NCI-H69 (cell line): ENCODE measurements around the gene CSRNP3.

Experiments
- DNase-seq: peaks from one replicate; lab custom pipeline; 2025; lab: John Stamatoyannopoulos, UW

The CSRNP3 gene

GRCh38 chr2:165469417-165469816, at the start of gene CSRNP3:
Gene CSRNP3, plus strand, starts transcription at chr2:165469698. Its CDS starts 125,368 bp downstream, at chr2:165595066.
- no peak for DNase-seq

GRCh38 chr2:165420231-165420630, 49.3 kb upstream of the CSRNP3 start:
- no peak for DNase-seq

GRCh38 chr2:165423081-165423480, 46.4 kb upstream of the CSRNP3 start:
- DNase-seq = no peak

- DNase-seq = no peak
Measured at GRCh38 chr2:165425556-165425955, 43.9 kb upstream of the CSRNP3 start.

- DNase-seq = no peak
Measured at GRCh38 chr2:165427686-165428085, 41.8 kb upstream of the CSRNP3 start.

- no peak for DNase-seq
Measured at GRCh38 chr2:165428926-165429325, 40.6 kb upstream of the CSRNP3 start.

GRCh38 chr2:165431014-165431413, 38.5 kb upstream of the CSRNP3 start:
- no peak for DNase-seq

- DNase-seq = no peak
Measured at GRCh38 chr2:165432234-165432966, 37.1 kb upstream of the CSRNP3 start.

GRCh38 chr2:165434865-165435496, 34.5 kb upstream of the CSRNP3 start:
- no peak for DNase-seq

GRCh38 chr2:165435611-165436010, 33.9 kb upstream of the CSRNP3 start:
- DNase-seq = no peak

GRCh38 chr2:165436559-165436958, 32.9 kb upstream of the CSRNP3 start:
- no peak for DNase-seq

GRCh38 chr2:165440367-165440766, 29.1 kb upstream of the CSRNP3 start:
- DNase-seq = no peak

- DNase-seq = no peak
Measured at GRCh38 chr2:165443511-165443910, 26.0 kb upstream of the CSRNP3 start.

GRCh38 chr2:165448406-165448805, 21.1 kb upstream of the CSRNP3 start:
- no peak for DNase-seq

- DNase-seq = no peak
Measured at GRCh38 chr2:165450156-165450555, 19.3 kb upstream of the CSRNP3 start.

GRCh38 chr2:165452327-165452726, 17.2 kb upstream of the CSRNP3 start:
- DNase-seq = no peak

- DNase-seq = no peak
Measured at GRCh38 chr2:165453561-165454094, 15.9 kb upstream of the CSRNP3 start.

GRCh38 chr2:165454905-165455304, 14.6 kb upstream of the CSRNP3 start:
- DNase-seq = no peak

GRCh38 chr2:165456027-165456426, 13.5 kb upstream of the CSRNP3 start:
- no peak for DNase-seq

- DNase-seq = no peak
Measured at GRCh38 chr2:165462443-165462842, 7.1 kb upstream of the CSRNP3 start.

GRCh38 chr2:165466386-165466785, 3.1 kb upstream of the CSRNP3 start:
- DNase-seq = no peak

GRCh38 chr2:165467921-165468320, 1.6 kb upstream of the CSRNP3 start:
- DNase-seq = no peak

GRCh38 chr2:165470361-165470760, 863 bp downstream of the CSRNP3 start:
- no peak for DNase-seq
